SK-N-SH treated with all-trans-retinoic acid at 6 μM for 48 hours (cell line): ENCODE data around the gene CTNND2.

Experiments
- BACH2 ChIP-seq: fragments of 250-450 bp; sonication (Bioruptor Pico); IDR thresholded peaks from 2 replicates; pipeline ENCODE4 v1.9.0; 2021; ENCODE audit warnings: mild to moderate bottlenecking, borderline replicate concordance
- OSR1 ChIP-seq: fragments of 250-450 bp; sonication (Bioruptor Pico); IDR thresholded peaks from 2 replicates; pipeline ENCODE4 v1.8.0; 2022; ENCODE audit warnings: moderate library complexity, mild to moderate bottlenecking, inconsistent platforms
- PPARA ChIP-seq: fragments of 250-450 bp; sonication (Bioruptor Pico); IDR thresholded peaks from 2 replicates; pipeline ENCODE4 v1.5.0; 2020; ENCODE audit warnings: mild to moderate bottlenecking, borderline replicate concordance
- ZFP30 ChIP-seq: fragments of 450-650 bp; formaldehyde crosslinking; IDR thresholded peaks from 2 replicates; pipeline ENCODE4 v1.5.0; 2022; ENCODE audit warnings: mild to moderate bottlenecking, moderate library complexity
- ZNF8 ChIP-seq: fragments of 450-650 bp; formaldehyde crosslinking; IDR thresholded peaks from 2 replicates; pipeline ENCODE4 v1.5.0; 2020; ENCODE audit warnings: mild to moderate bottlenecking, moderate library complexity

- TF ChIP-seq ZNF8 (no peak), PPARA (CRISPR knock-in tag) (no peak), OSR1 (CRISPR knock-in tag) (no peak), BACH2 (CRISPR knock-in tag) (no peak), ZFP30 (CRISPR knock-in tag) (no peak)
Observed at GRCh38 chr5:11234501-11234911, 669.7 kb downstream of the CTNND2 start.
